Duodenal mucosa (tissue), 2 donors: Measurements from ENCODE around the gene APOLD1.
"Not testable (repeated sequence)": the region's sequence is repeated elsewhere in the genome, so short reads cannot be mapped to it uniquely, and the experiment has no call there.

Source experiments
- H3K27ac ChIP-seq: one replicate; pipeline ENCODE4 v1.7.0; 2013; ENCODE audit warnings: low read depth, low read length
- H3K27me3 ChIP-seq, 2 donors: one replicate each; pipeline ENCODE4 v1.7.0; 2013; ENCODE audit warnings: low read length in 2 of 2, control low read depth in 1 of 2; ENCODE audit not compliant: insufficient read depth in 2 of 2, control insufficient read depth in 1 of 2
- H3K36me3 ChIP-seq, 2 donors: one replicate each; pipeline ENCODE4 v1.7.0; 2013; ENCODE audit warnings: low read length in 2 of 2, control low read depth in 1 of 2; ENCODE audit not compliant: insufficient read depth in 2 of 2, control insufficient read depth in 1 of 2
- H3K4me1 ChIP-seq, 2 donors: one replicate each; pipeline ENCODE4 v1.7.0; 2013; ENCODE audit warnings: low read length in 2 of 2, control low read depth in 1 of 2; ENCODE audit not compliant: insufficient read depth in 2 of 2, control insufficient read depth in 1 of 2
- H3K4me3 ChIP-seq, 2 donors: one replicate each; pipeline ENCODE4 v1.7.0; 2013; ENCODE audit warnings: low read length in 2 of 2, low read depth in 1 of 2
- H3K9ac ChIP-seq, 2 donors: one replicate each; pipeline ENCODE4 v1.7.0; 2013; ENCODE audit warnings: low read length in 2 of 2, low read depth in 1 of 2
- H3K9me3 ChIP-seq, 2 donors: one replicate each; pipeline ENCODE4 v1.7.0; 2013; ENCODE audit warnings: low read length in 2 of 2, control low read depth in 1 of 2; ENCODE audit not compliant: control insufficient read depth in 1 of 2

Gene APOLD1

GRCh38 chr12:12796928-12797793 is 11.7 kb downstream of the APOLD1 start:
- Histone ChIP-seq H3K27me3 (no peaks in the 10 kb centered on the region), H3K36me3 (no peaks in the 10 kb centered on the region), H3K4me1 (peaks cover 0 to 9% of the 10 kb centered on the region in 2 donors), H3K27ac (no peak overlapping the region), H3K4me3 (no peak overlapping the region), H3K9me3 (no peaks in the 10 kb centered on the region), H3K9ac (no peak overlapping the region)

GRCh38 chr12:12797794-12798152 is 12.3 kb downstream of the APOLD1 start:
- no peaks in the 10 kb centered on the region for H3K36me3 ChIP-seq
- H3K4me1 ChIP-seq: peaks cover under 1 to 9% of the 10 kb centered on the region in 2 donors
- no peak overlapping the region for H3K4me3 ChIP-seq
- no peak overlapping the region for H3K9ac ChIP-seq
- no peaks in the 10 kb centered on the region for H3K9me3 ChIP-seq
- no peak overlapping the region for H3K27ac ChIP-seq
- H3K27me3 ChIP-seq: no peaks in the 10 kb centered on the region

GRCh38 chr12:12798480-12798879 is 13.0 kb downstream of the APOLD1 start:
- no peaks in the 10 kb centered on the region for H3K36me3 ChIP-seq
- H3K4me3 ChIP-seq: no peak overlapping the region
- H3K9me3 ChIP-seq: no peaks in the 10 kb centered on the region
- peaks cover 8 to 16% of the 10 kb centered on the region in 2 donors for H3K4me1 ChIP-seq
- H3K27ac ChIP-seq: no peak overlapping the region
- H3K27me3 ChIP-seq: no peaks in the 10 kb centered on the region
- no peak overlapping the region for H3K9ac ChIP-seq

GRCh38 chr12:12799163-12799920 is 13.9 kb downstream of the APOLD1 start:
- Histone ChIP-seq H3K36me3 (no peaks in the 10 kb centered on the region), H3K4me1 (peaks cover 15 to 22% of the 10 kb centered on the region in 2 donors)

GRCh38 chr12:12800406-12801180 is 15.1 kb downstream of the APOLD1 start:
- Histone ChIP-seq H3K27me3 (no peaks in the 10 kb centered on the region), H3K9ac (no peak overlapping the region), H3K9me3 (no peaks in the 10 kb centered on the region), H3K4me3 (no peak overlapping the region), H3K27ac (no peak overlapping the region), H3K36me3 (no peaks in the 10 kb centered on the region), H3K4me1 (peaks cover 16 to 23% of the 10 kb centered on the region in 2 donors)

More at GRCh38 chr12:12799163-12799920, 13.9 kb downstream of the APOLD1 start:
- Histone ChIP-seq H3K4me3 (no peak overlapping the region), H3K27ac (no peak overlapping the region), H3K9me3 (no peaks in the 10 kb centered on the region), H3K9ac (no peak overlapping the region), H3K27me3 (no peaks in the 10 kb centered on the region)

- not testable (repeated sequence) for H3K27me3 ChIP-seq, H3K9me3 ChIP-seq, H3K27ac ChIP-seq, H3K9ac ChIP-seq, H3K4me3 ChIP-seq, H3K36me3 ChIP-seq
- H3K4me1 ChIP-seq: peaks cover 16 to 23% of the 10 kb centered on the region in 2 donors
Observed at GRCh38 chr12:12801656-12802055, 16.2 kb downstream of the APOLD1 start.

GRCh38 chr12:12803186-12803585 is 17.7 kb downstream of the APOLD1 start:
- Histone ChIP-seq H3K27ac (peak overlapping the region; percentile 34), H3K4me3 (peak overlapping the region in 1 of 2 donors; percentile 5), H3K4me1 (peaks cover 16 to 32% of the 10 kb centered on the region in 2 donors), H3K9me3 (no peaks in the 10 kb centered on the region), H3K27me3 (no peaks in the 10 kb centered on the region), H3K36me3 (no peaks in the 10 kb centered on the region), H3K9ac (no peak overlapping the region)

- Histone ChIP-seq H3K9ac (no peak overlapping the region), H3K36me3 (no peaks in the 10 kb centered on the region), H3K4me3 (no peak overlapping the region), H3K4me1 (peaks cover 16 to 32% of the 10 kb centered on the region in 2 donors), H3K27ac (no peak overlapping the region), H3K9me3 (no peaks in the 10 kb centered on the region), H3K27me3 (no peaks in the 10 kb centered on the region)
Observed at GRCh38 chr12:12804011-12804410, 18.6 kb downstream of the APOLD1 start.

- Histone ChIP-seq H3K36me3 (no peaks in the 10 kb centered on the region), H3K27ac (no peak overlapping the region), H3K9me3 (no peaks in the 10 kb centered on the region), H3K27me3 (no peaks in the 10 kb centered on the region), H3K4me3 (no peak overlapping the region), H3K9ac (no peak overlapping the region), H3K4me1 (peaks cover 16 to 32% of the 10 kb centered on the region in 2 donors)
Observed at GRCh38 chr12:12804432-12804886, 19.0 kb downstream of the APOLD1 start.
